Stimulated activated CD8-positive, alpha-beta memory T cell treated with anti-CD3 and anti-CD28 coated beads, Interleukin-7, amount 100 ng/mL, for 48 hours (primary cell): ENCODE measurements around the gene PCBP1.
"Not testable (repeated sequence)": the region's sequence is repeated elsewhere in the genome, so short reads cannot be mapped to it uniquely, and the experiment has no call there.

ENCODE experiments used
- DNase-seq, 2 donors: peaks; one replicate each; pipeline ENCODE4 v3.0.0-alpha.2; 2020; ENCODE audit warnings: low read depth in 1 of 2; ENCODE audit errors: extremely low read depth in 1 of 2

PCBP1 gene

GRCh38 chr2:70123051-70123828 is 36.0 kb downstream of the PCBP1 start:
- no peak for DNase-seq

GRCh38 chr2:70123829-70124116 is 36.5 kb downstream of the PCBP1 start:
- DNase-seq, result no peak

GRCh38 chr2:70124983-70125480 is 37.8 kb downstream of the PCBP1 start:
- no peak for DNase-seq

GRCh38 chr2:70125498-70125898 is 38.2 kb downstream of the PCBP1 start:
- DNase-seq, result no peak

- DNase-seq, result no peak
These were observed 39.1 kb downstream of the PCBP1 start for GRCh38 chr2:70126413-70126812.

GRCh38 chr2:70128005-70128404 is 40.7 kb downstream of the PCBP1 start:
- DNase-seq, result no peak

- DNase-seq, result not testable (repeated sequence)
These were observed 44.3 kb downstream of the PCBP1 start for GRCh38 chr2:70131344-70132143.

- DNase-seq, result no peak
These were observed 45.2 kb downstream of the PCBP1 start for GRCh38 chr2:70132244-70133126.

- DNase-seq, result no peak
These were observed 45.8 kb downstream of the PCBP1 start for GRCh38 chr2:70133127-70133452.

- no peak for DNase-seq
These were observed 46.4 kb downstream of the PCBP1 start for GRCh38 chr2:70133491-70134322.

- not testable (repeated sequence) for DNase-seq
These were observed 47.2 kb downstream of the PCBP1 start for GRCh38 chr2:70134323-70134983.
